Measurements from ENCODE around the gene FOXL3.
"Not testable (repeated sequence)": the region's sequence is repeated elsewhere in the genome, so short reads cannot be mapped to it uniquely, and the experiment has no call there.

The FOXL3 gene

GRCh38 chr7:326809-327232, 36.9 kb downstream of the FOXL3 start:
- Mint-ChIP-seq H3K27me3 (peaks cover 36 to 63% of the 10 kb centered on the region in 2 donors), H3K4me1 (ENCODE audit: low read depth in 2 of 2) (peaks cover 0 to 2% of the 10 kb centered on the region in 2 donors), H3K9me3 (no peaks in the 10 kb centered on the region), H3K27ac (no peak overlapping the region), H3K4me3 (no peak overlapping the region), H3K36me3 (ENCODE audit: insufficient read depth) (no peaks in the 10 kb centered on the region)
- ATAC-seq (replicated peaks) (no peak), DNase-seq (no peak)

GRCh38 chr7:327233-327931, 37.4 kb downstream of the FOXL3 start:
- H3K27me3 Mint-ChIP-seq = peaks cover 36 to 63% of the 10 kb centered on the region in 2 donors
- no peaks in the 10 kb centered on the region for H3K9me3 Mint-ChIP-seq
- DNase-seq = no peak
- H3K4me3 Mint-ChIP-seq = no peak overlapping the region
- ATAC-seq (replicated peaks) = no peak
- peaks cover 0 to 2% of the 10 kb centered on the region in 2 donors for H3K4me1 Mint-ChIP-seq (ENCODE audit: low read depth in 2 of 2)
- no peak overlapping the region for H3K27ac Mint-ChIP-seq
- no peaks in the 10 kb centered on the region for H3K36me3 Mint-ChIP-seq (ENCODE audit: insufficient read depth)

- Mint-ChIP-seq H3K27me3 (peaks cover 36 to 63% of the 10 kb centered on the region in 2 donors), H3K4me1 (ENCODE audit: low read depth in 2 of 2) (no peaks in the 10 kb centered on the region), H3K36me3 (ENCODE audit: insufficient read depth) (no peaks in the 10 kb centered on the region), H3K9me3 (no peaks in the 10 kb centered on the region), H3K27ac (no peak overlapping the region), H3K4me3 (no peak overlapping the region)
- DNase-seq (no peak), ATAC-seq (replicated peaks) (no peak)
Measured at GRCh38 chr7:327991-328702, 38.2 kb downstream of the FOXL3 start.

- peaks cover 0 to 5% of the 10 kb centered on the region in 2 donors for H3K9me3 Mint-ChIP-seq
- H3K4me3 Mint-ChIP-seq = no peak overlapping the region
- peak overlapping the region in 1 of 2 donors; percentile 60 for H3K27ac Mint-ChIP-seq
- H3K36me3 Mint-ChIP-seq (ENCODE audit: insufficient read depth) = no peaks in the 10 kb centered on the region
- no peak for ATAC-seq (replicated peaks)
- H3K27me3 Mint-ChIP-seq = peaks cover 36 to 63% of the 10 kb centered on the region in 2 donors
- H3K4me1 Mint-ChIP-seq (ENCODE audit: low read depth in 2 of 2) = peaks cover 0 to 6% of the 10 kb centered on the region in 2 donors
- no peak for DNase-seq
Measured at GRCh38 chr7:329691-330281, 39.8 kb downstream of the FOXL3 start.

GRCh38 chr7:330511-331230, 40.7 kb downstream of the FOXL3 start:
- no peak for ATAC-seq (replicated peaks)
- Mint-ChIP-seq H3K27me3 (peaks cover 29 to 56% of the 10 kb centered on the region in 2 donors), H3K4me3 (no peak overlapping the region), H3K4me1 (ENCODE audit: low read depth in 2 of 2) (peaks cover 0 to 10% of the 10 kb centered on the region in 2 donors), H3K27ac (peak overlapping the region in 1 of 2 donors; percentile 60), H3K36me3 (ENCODE audit: insufficient read depth) (no peaks in the 10 kb centered on the region), H3K9me3 (peaks cover 0 to 10% of the 10 kb centered on the region in 2 donors)
- no peak for DNase-seq

- H3K4me3 Mint-ChIP-seq = peak overlapping the region in 1 of 2 donors; percentile 17
- no peak overlapping the region for H3K27ac Mint-ChIP-seq
- ATAC-seq (replicated peaks) (no peak), DNase-seq (no peak)
- no peaks in the 10 kb centered on the region for H3K36me3 Mint-ChIP-seq (ENCODE audit: insufficient read depth)
- H3K4me1 Mint-ChIP-seq (ENCODE audit: low read depth in 2 of 2) = peaks cover 0 to 10% of the 10 kb centered on the region in 2 donors
- H3K27me3 Mint-ChIP-seq = peaks cover 22 to 45% of the 10 kb centered on the region in 2 donors
- peaks cover 0 to 10% of the 10 kb centered on the region in 2 donors for H3K9me3 Mint-ChIP-seq
Measured at GRCh38 chr7:332020-332517, 42.1 kb downstream of the FOXL3 start.

- Mint-ChIP-seq H3K9me3 (peaks cover 0 to 10% of the 10 kb centered on the region in 2 donors), H3K27me3 (peaks cover 17 to 38% of the 10 kb centered on the region in 2 donors), H3K4me1 (ENCODE audit: low read depth in 2 of 2) (peaks cover 0 to 10% of the 10 kb centered on the region in 2 donors), H3K27ac (no peak overlapping the region), H3K4me3 (no peak overlapping the region), H3K36me3 (ENCODE audit: insufficient read depth) (no peaks in the 10 kb centered on the region)
- peak; percentile 99 for ATAC-seq (replicated peaks)
- DNase-seq = peak; percentile 82 to 86 (median 84)
Measured at GRCh38 chr7:332646-333392, 42.8 kb downstream of the FOXL3 start.

GRCh38 chr7:333393-333764, 43.4 kb downstream of the FOXL3 start:
- H3K4me1 Mint-ChIP-seq (ENCODE audit: low read depth in 2 of 2) = peaks cover 0 to 10% of the 10 kb centered on the region in 2 donors
- H3K4me3 Mint-ChIP-seq = no peak overlapping the region
- DNase-seq (no peak), ATAC-seq (replicated peaks) (no peak)
- H3K27me3 Mint-ChIP-seq = peaks cover 11 to 32% of the 10 kb centered on the region in 2 donors
- H3K36me3 Mint-ChIP-seq (ENCODE audit: insufficient read depth) = no peaks in the 10 kb centered on the region
- no peak overlapping the region for H3K27ac Mint-ChIP-seq
- H3K9me3 Mint-ChIP-seq = peaks cover 0 to 10% of the 10 kb centered on the region in 2 donors

GRCh38 chr7:334618-335357, 44.8 kb downstream of the FOXL3 start:
- H3K4me1 Mint-ChIP-seq (ENCODE audit: low read depth in 2 of 2) = peaks cover 0 to 10% of the 10 kb centered on the region in 2 donors
- ATAC-seq (replicated peaks) (no peak), DNase-seq (no peak)
- H3K4me3 Mint-ChIP-seq = peak overlapping the region in 1 of 2 donors; percentile 14
- H3K27ac Mint-ChIP-seq = no peak overlapping the region
- no peaks in the 10 kb centered on the region for H3K36me3 Mint-ChIP-seq (ENCODE audit: insufficient read depth)
- peaks cover 12 to 18% of the 10 kb centered on the region in 2 donors for H3K27me3 Mint-ChIP-seq
- peaks cover 0 to 10% of the 10 kb centered on the region in 2 donors for H3K9me3 Mint-ChIP-seq

- Mint-ChIP-seq H3K27ac (no peak overlapping the region), H3K27me3 (peaks cover 13 to 18% of the 10 kb centered on the region in 2 donors), H3K4me3 (no peak overlapping the region), H3K36me3 (ENCODE audit: insufficient read depth) (no peaks in the 10 kb centered on the region), H3K4me1 (ENCODE audit: low read depth in 2 of 2) (peaks cover 0 to 10% of the 10 kb centered on the region in 2 donors), H3K9me3 (peaks cover 0 to 10% of the 10 kb centered on the region in 2 donors)
- ATAC-seq (replicated peaks) (no peak), DNase-seq (no peak)
Measured at GRCh38 chr7:335358-336148, 45.6 kb downstream of the FOXL3 start.

GRCh38 chr7:336149-336533, 46.2 kb downstream of the FOXL3 start:
- H3K27ac Mint-ChIP-seq; H3K36me3 Mint-ChIP-seq (ENCODE audit: insufficient read depth); ATAC-seq (replicated peaks); DNase-seq; H3K4me3 Mint-ChIP-seq: not testable (repeated sequence)
- peaks cover 9 to 18% of the 10 kb centered on the region in 2 donors for H3K27me3 Mint-ChIP-seq
- peaks cover 0 to 10% of the 10 kb centered on the region in 2 donors for H3K4me1 Mint-ChIP-seq (ENCODE audit: low read depth in 2 of 2)
- peaks cover 0 to 10% of the 10 kb centered on the region in 2 donors for H3K9me3 Mint-ChIP-seq

All from effector memory CD8-positive, alpha-beta T cell (primary cell).